Keratinocyte (primary cell): ENCODE data around the gene OGDH. TPM values are rescaled to one million over a fixed set of nuclear protein-coding genes. Genes with fewer than 3 reads are reported as not detected.

Source experiments
- DNase-seq: peaks from one replicate; pipeline ENCODE4 v3.0.0-alpha.2; 2011; ENCODE audit warnings: low read depth, missing footprints, low spot score
- FAIRE-seq: peaks from 2 replicates; lab custom pipeline; 2011; peaks lifted over from hg19 to GRCh38; lab: Jason Lieb, UNC
- H2AFZ ChIP-seq: 2 replicates; pipeline ENCODE4 v1.6.0; 2012; ENCODE audit warnings: low read length, control low read depth, inconsistent platforms; ENCODE audit not compliant: control insufficient read depth
- H3K27ac ChIP-seq: 2 replicates; pipeline ENCODE4 v1.5.1; 2011; ENCODE audit warnings: low read length; ENCODE audit not compliant: control insufficient read depth, insufficient read depth
- H3K27me3 ChIP-seq: 3 replicates; pipeline ENCODE4 v1.6.0; 2011; ENCODE audit warnings: low read length; ENCODE audit not compliant: control insufficient read depth, insufficient read depth; ENCODE audit errors: extremely low read depth
- H3K36me3 ChIP-seq, 2 experiments: 2 replicates in 1 of 2; 3 replicates in 1 of 2; pipeline ENCODE4 v1.5.1; 2011; ENCODE audit warnings: low read length in 2 of 2, mild to moderate bottlenecking in 1 of 2; ENCODE audit not compliant: control insufficient read depth in 2 of 2, insufficient read depth in 2 of 2; ENCODE audit errors: extremely low read depth in 1 of 2
- H3K4me1 ChIP-seq: 3 replicates; pipeline ENCODE4 v1.5.1; 2011; ENCODE audit warnings: low read length; ENCODE audit not compliant: control insufficient read depth, insufficient read depth; ENCODE audit errors: extremely low read depth
- H3K4me2 ChIP-seq: 3 replicates; pipeline ENCODE4 v1.6.0; 2011; ENCODE audit warnings: low read depth, low read length; ENCODE audit not compliant: control insufficient read depth, insufficient read depth; ENCODE audit errors: extremely low read depth
- H3K4me3 ChIP-seq, 3 experiments: fragments of 200-600 bp in 1 of 3; sonication (generic) in 1 of 3; 2 replicates in 2 of 3; 3 replicates in 1 of 3; pipeline ENCODE4 v1.5.1; 2011 to 2016; ENCODE audit warnings: low read length in 3 of 3, mild to moderate bottlenecking in 3 of 3, control low read depth in 2 of 3, inconsistent platforms in 1 of 3, low read depth in 1 of 3, mixed read lengths in 1 of 3, mixed run types in 1 of 3, moderate library complexity in 1 of 3; ENCODE audit not compliant: control insufficient read depth in 2 of 3, insufficient read depth in 2 of 3; ENCODE audit errors: extremely low read depth in 1 of 3
- H3K79me2 ChIP-seq: 2 replicates; pipeline ENCODE4 v1.6.0; 2012; ENCODE audit warnings: low read length; ENCODE audit not compliant: control insufficient read depth, insufficient read depth
- H3K9ac ChIP-seq: 3 replicates; pipeline ENCODE4 v1.6.0; 2011; ENCODE audit warnings: low read length; ENCODE audit not compliant: control insufficient read depth, insufficient read depth; ENCODE audit errors: extremely low read depth
- H3K9me1 ChIP-seq: 3 replicates; pipeline ENCODE4 v1.6.0; 2011; ENCODE audit warnings: low read length; ENCODE audit not compliant: control insufficient read depth, insufficient read depth; ENCODE audit errors: extremely low read depth
- H3K9me3 ChIP-seq: 2 replicates; pipeline ENCODE4 v1.5.1; 2012; ENCODE audit warnings: low read depth, low read length; ENCODE audit not compliant: control insufficient read depth
- H4K20me1 ChIP-seq: 3 replicates; pipeline ENCODE4 v1.6.0; 2011; ENCODE audit warnings: low read length; ENCODE audit not compliant: control insufficient read depth, insufficient read depth; ENCODE audit errors: extremely low read depth
- EZH2 ChIP-seq: IDR thresholded peaks from one replicate; pipeline ENCODE4 v1.6.1; 2012; ENCODE audit warnings: inconsistent platforms, mild to moderate bottlenecking, low read length, moderate library complexity
- dilution Hi-C: fragments of 300-500 bp; cut with MboI; formaldehyde crosslinking; loops from one replicate; pipeline ENCODE4 v1.7.0; 2020; ENCODE audit warnings: low sequenced_read_pairs; ENCODE audit not compliant: extremely low pct_ligation_motif_present
- polyA plus RNA-seq, 5 experiments: library from polyadenylated mRNA; depleted of rRNA in 3 of 5; stranded (reverse) in 3 of 5; stranded (forward) in 1 of 5; unstranded in 1 of 5; fragments of >200 nt; gene quantifications; 1 replicate in 1 of 5; 2 replicates in 3 of 5; 3 replicates in 1 of 5; pipeline versions ENCODE4 v1.2.1 to v1.2.3, GENCODE V29; 2011 to 2012; ENCODE audit warnings: missing spikeins in 2 of 5, low read depth in 1 of 5, low replicate concordance in 1 of 5
- TF ChIP-seq, protein P1 (sequence below), 3 experiments: IDR thresholded peaks in 1 of 3; conservative IDR thresholded peaks in 1 of 3; optimal IDR thresholded peaks in 1 of 3; 2 replicates in 2 of 3; 3 replicates in 1 of 3; pipeline versions ENCODE3 to v1.5.1; 2011; ENCODE audit warnings: low read length in 3 of 3, mild to moderate bottlenecking in 3 of 3, moderate library complexity in 2 of 3, control low read depth in 1 of 3, inconsistent platforms in 1 of 3; ENCODE audit not compliant: insufficient read depth in 2 of 3; ENCODE audit errors: extremely low read depth in 1 of 3

The OGDH gene
- polyA plus RNA-seq, 1 donor (not counting 4 experiments of a cell fraction or from before 2014, with no cell fraction given): 46.4 TPM

DNA sequence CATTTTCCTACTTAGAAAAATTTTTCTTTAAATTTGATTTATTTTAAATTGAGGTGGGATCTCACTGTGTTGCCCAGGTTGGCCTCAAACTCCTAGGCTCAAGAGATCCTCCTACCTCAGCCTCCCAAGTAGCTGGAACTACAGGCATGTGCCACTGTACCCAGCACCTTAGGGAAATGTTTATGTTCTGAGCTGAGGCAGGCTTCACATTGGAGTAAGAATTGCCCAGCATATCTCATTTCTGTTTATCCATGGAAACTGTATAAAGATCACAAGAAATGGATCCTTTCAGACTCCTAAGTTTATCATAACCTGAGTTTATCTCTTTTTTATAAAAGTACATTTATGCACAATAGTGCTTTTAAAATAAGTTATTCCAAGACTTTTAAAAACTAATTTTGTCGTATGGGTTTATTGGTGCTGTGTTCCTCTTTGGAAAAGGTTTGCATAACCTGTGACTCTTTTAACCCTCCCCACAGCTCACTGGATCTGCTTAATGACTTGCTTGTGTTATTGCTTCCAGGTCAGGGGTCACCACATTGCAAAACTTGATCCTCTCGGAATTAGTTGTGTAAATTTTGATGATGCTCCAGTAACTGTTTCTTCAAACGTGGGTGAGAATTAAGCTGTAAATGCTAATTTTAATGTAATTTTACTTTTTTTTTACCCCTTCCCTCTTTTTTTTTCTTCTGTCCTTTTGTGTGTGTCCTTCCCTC lies 40.7 kb downstream of the OGDH start:
- Histone ChIP-seq H3K36me3 (peaks cover 31 to 42% of the 10 kb centered on the region in 2 experiments), H3K27me3 (no peaks in the 10 kb centered on the region), H3K9me1 (peaks cover 2% of the 10 kb centered on the region), H4K20me1 (no peaks in the 10 kb centered on the region), H3K4me3 (no peak overlapping the region), H3K9ac (no peak overlapping the region), H3K4me1 (no peaks in the 10 kb centered on the region), H3K4me2 (no peak overlapping the region), H2AFZ (no peak overlapping the region), H3K79me2 (peaks cover 1% of the 10 kb centered on the region), H3K27ac (no peak overlapping the region), H3K9me3 (no peaks in the 10 kb centered on the region)
- no peak for FAIRE-seq
- TF ChIP-seq EZH2: no peak
- TF ChIP-seq, protein P1, sequence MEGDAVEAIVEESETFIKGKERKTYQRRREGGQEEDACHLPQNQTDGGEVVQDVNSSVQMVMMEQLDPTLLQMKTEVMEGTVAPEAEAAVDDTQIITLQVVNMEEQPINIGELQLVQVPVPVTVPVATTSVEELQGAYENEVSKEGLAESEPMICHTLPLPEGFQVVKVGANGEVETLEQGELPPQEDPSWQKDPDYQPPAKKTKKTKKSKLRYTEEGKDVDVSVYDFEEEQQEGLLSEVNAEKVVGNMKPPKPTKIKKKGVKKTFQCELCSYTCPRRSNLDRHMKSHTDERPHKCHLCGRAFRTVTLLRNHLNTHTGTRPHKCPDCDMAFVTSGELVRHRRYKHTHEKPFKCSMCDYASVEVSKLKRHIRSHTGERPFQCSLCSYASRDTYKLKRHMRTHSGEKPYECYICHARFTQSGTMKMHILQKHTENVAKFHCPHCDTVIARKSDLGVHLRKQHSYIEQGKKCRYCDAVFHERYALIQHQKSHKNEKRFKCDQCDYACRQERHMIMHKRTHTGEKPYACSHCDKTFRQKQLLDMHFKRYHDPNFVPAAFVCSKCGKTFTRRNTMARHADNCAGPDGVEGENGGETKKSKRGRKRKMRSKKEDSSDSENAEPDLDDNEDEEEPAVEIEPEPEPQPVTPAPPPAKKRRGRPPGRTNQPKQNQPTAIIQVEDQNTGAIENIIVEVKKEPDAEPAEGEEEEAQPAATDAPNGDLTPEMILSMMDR (optimal IDR thresholded peaks at IDR 0.05 in 1 of 3, IDR thresholded peaks at IDR 0.05 in 1 of 3, conservative IDR thresholded peaks at IDR 0.05 in 1 of 3; ENCODE audit: extremely low read depth in 1 of 3, insufficient read depth in 2 of 3, low read length in 3 of 3): no peak
- dilution Hi-C loops: no loop called here
- DNase-seq: no peak

DNA sequence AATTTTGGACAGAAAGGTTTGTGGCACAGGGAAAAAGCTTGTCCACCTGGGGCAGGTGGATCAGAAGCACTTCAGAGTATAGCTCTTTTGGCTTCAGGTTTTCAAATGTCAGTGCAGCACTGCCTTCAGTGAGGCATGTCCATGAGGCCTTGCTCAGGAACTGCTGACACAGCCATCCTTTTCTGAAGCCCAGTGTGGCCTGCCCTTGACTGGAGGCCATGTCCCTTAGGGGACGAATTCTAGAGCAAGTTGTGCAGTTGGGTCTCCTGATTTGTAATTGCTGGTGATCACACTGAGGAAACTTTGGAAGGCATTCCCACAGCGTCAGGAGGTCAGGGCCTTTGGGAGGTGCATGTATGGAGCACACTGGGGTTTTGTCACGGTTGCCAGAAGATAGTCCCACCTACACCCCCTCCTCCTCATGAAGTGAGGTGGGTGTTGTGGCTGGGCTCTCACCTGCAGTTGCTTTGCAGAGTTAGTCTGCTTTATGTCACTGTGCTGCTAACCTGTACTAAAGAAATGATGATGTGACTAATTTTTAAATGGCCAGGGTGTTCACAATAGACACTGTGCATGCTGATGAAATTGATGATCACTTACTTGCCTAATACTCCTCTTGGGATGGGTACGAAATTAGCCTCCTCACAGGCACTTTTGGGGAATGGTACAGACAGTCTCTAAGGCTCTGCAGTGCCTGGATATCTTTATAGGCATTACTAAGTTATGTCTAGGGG lies 41.7 kb downstream of the OGDH start:
- H4K20me1 ChIP-seq: no peaks in the 10 kb centered on the region
- peaks cover 1% of the 10 kb centered on the region for H3K79me2 ChIP-seq
- peaks cover 2% of the 10 kb centered on the region for H3K9me1 ChIP-seq
- H3K36me3 ChIP-seq: peaks cover 31 to 42% of the 10 kb centered on the region in 2 experiments
- H3K27ac ChIP-seq: no peak overlapping the region
- H3K4me2 ChIP-seq: no peak overlapping the region
- no peak overlapping the region for H2AFZ ChIP-seq
- no peak for TF ChIP-seq EZH2
- TF ChIP-seq, protein P1 (optimal IDR thresholded peaks at IDR 0.05 in 1 of 3, IDR thresholded peaks at IDR 0.05 in 1 of 3, conservative IDR thresholded peaks at IDR 0.05 in 1 of 3; ENCODE audit: extremely low read depth in 1 of 3, insufficient read depth in 2 of 3, low read length in 3 of 3): no peak
- H3K9me3 ChIP-seq: no peaks in the 10 kb centered on the region
- dilution Hi-C loops: no loop called here
- H3K4me1 ChIP-seq: no peaks in the 10 kb centered on the region
- H3K9ac ChIP-seq: no peak overlapping the region
- FAIRE-seq (no peak), DNase-seq (no peak)
- H3K4me3 ChIP-seq: no peak overlapping the region
- no peaks in the 10 kb centered on the region for H3K27me3 ChIP-seq
